Endothelial cell of umbilical vein (primary cell): ENCODE data around the gene STAT4. TPM values are rescaled to one million over a fixed set of nuclear protein-coding genes. Genes with fewer than 3 reads are reported as not detected.

Experiments used
- BruUV-seq: library from RNA; stranded (reverse); fragments of 400-500 nt; replicated peaks from 2 replicates; lab custom pipeline; 2021; lab: Mats Ljungman, UMichigan
- CTCF ChIA-PET: fragments of 300-600, 350-600 bp; sonication (Branson Sonifier 250); formaldehyde crosslinking; loops from one replicate; lab custom pipeline; 2021; ENCODE audit warnings: antibody characterized with exemption, inconsistent platforms; lab: Charles Lee
- POLR2A ChIA-PET: fragments of 300-600, 350-600 bp; sonication (Branson Sonifier 250); formaldehyde crosslinking; loops from one replicate; lab custom pipeline; 2021; ENCODE audit warnings: antibody characterized with exemption, inconsistent platforms; lab: Charles Lee
- DNase-seq: peaks from one replicate; pipeline ENCODE4 v3.0.0-alpha.2; 2011; ENCODE audit warnings: low read depth, low spot score
- FAIRE-seq: peaks from 2 replicates; lab custom pipeline; 2011; peaks lifted over from hg19 to GRCh38; lab: Jason Lieb, UNC
- H2AFZ ChIP-seq: 2 replicates; pipeline ENCODE4 v1.6.0; 2012; ENCODE audit warnings: low read depth, low read length, control low read depth, inconsistent platforms
- H3K27ac ChIP-seq: 2 replicates; pipeline ENCODE4 v1.5.1; 2011; ENCODE audit warnings: low read depth, mild to moderate bottlenecking, control low read depth, low read length, moderate library complexity; ENCODE audit not compliant: insufficient read depth
- H3K27me3 ChIP-seq, 2 experiments: 2 replicates each; pipeline versions ENCODE4 v1.6.0 to v1.6.1; 2011; ENCODE audit warnings: low read length in 2 of 2, mixed read lengths in 1 of 2; ENCODE audit not compliant: control insufficient read depth in 2 of 2, insufficient read depth in 2 of 2
- H3K36me3 ChIP-seq, 2 experiments: 2 replicates in 1 of 2; 3 replicates in 1 of 2; pipeline ENCODE4 v1.5.1; 2011; ENCODE audit warnings: low read length in 2 of 2, mild to moderate bottlenecking in 1 of 2, moderate library complexity in 1 of 2; ENCODE audit not compliant: control insufficient read depth in 2 of 2, insufficient read depth in 2 of 2; ENCODE audit errors: extremely low read depth in 1 of 2
- H3K4me1 ChIP-seq: 3 replicates; pipeline ENCODE4 v1.5.1; 2011; ENCODE audit warnings: mild to moderate bottlenecking, low read length; ENCODE audit not compliant: control insufficient read depth, insufficient read depth; ENCODE audit errors: extremely low read depth
- H3K4me2 ChIP-seq: 2 replicates; pipeline ENCODE4 v1.6.1; 2011; ENCODE audit warnings: low read length, control low read depth, mixed read lengths; ENCODE audit not compliant: insufficient read depth
- H3K4me3 ChIP-seq, 3 experiments: fragments of 200-600 bp in 1 of 3; sonication (generic), shearing (Covaris generic) in 1 of 3; replicated peaks in 1 of 3; 2 replicates each; pipeline ENCODE4 v1.5.1; 2011 to 2016; ENCODE audit warnings: control low read depth in 3 of 3, low read length in 3 of 3, mild to moderate bottlenecking in 2 of 3, inconsistent platforms in 1 of 3, low read depth in 1 of 3, moderate library complexity in 1 of 3; ENCODE audit not compliant: insufficient read depth in 1 of 3
- H3K79me2 ChIP-seq: 2 replicates; pipeline ENCODE4 v1.6.0; 2012; ENCODE audit warnings: low read length, inconsistent platforms; ENCODE audit not compliant: control insufficient read depth, insufficient read depth
- H3K9ac ChIP-seq: replicated peaks from 2 replicates; pipeline ENCODE3; 2011; ENCODE audit warnings: low read length, control low read depth; ENCODE audit not compliant: insufficient read depth; ENCODE audit errors: extremely low read depth
- H3K9me1 ChIP-seq: replicated peaks from 3 replicates; pipeline ENCODE4 v1.6.0; 2011; ENCODE audit warnings: mild to moderate bottlenecking, low read length; ENCODE audit not compliant: control insufficient read depth, insufficient read depth; ENCODE audit errors: extremely low read depth
- H3K9me3 ChIP-seq: replicated peaks from 2 replicates; pipeline ENCODE4 v1.5.1; 2012; ENCODE audit warnings: low read length, inconsistent platforms; ENCODE audit not compliant: control insufficient read depth, insufficient read depth
- H4K20me1 ChIP-seq: replicated peaks from 2 replicates; pipeline ENCODE3; 2011; ENCODE audit warnings: mild to moderate bottlenecking, low read length; ENCODE audit not compliant: control insufficient read depth, insufficient read depth; ENCODE audit errors: extremely low read depth
- CTCF ChIP-seq, 2 donors: IDR thresholded peaks; 1 replicate in 1 of 2; 2 replicates in 1 of 2; pipeline ENCODE4 v1.5.1; 2011; ENCODE audit warnings: low read length in 2 of 2, mild to moderate bottlenecking in 2 of 2, moderate library complexity in 2 of 2, control low read depth in 1 of 2, inconsistent platforms in 1 of 2, low read depth in 1 of 2; ENCODE audit not compliant: insufficient read depth in 1 of 2; ENCODE audit errors: extremely low read depth in 1 of 2
- EZH2 ChIP-seq: IDR thresholded peaks from 2 replicates; pipeline ENCODE4 v1.6.1; 2012; ENCODE audit warnings: borderline replicate concordance, low read depth, mild to moderate bottlenecking, moderate library complexity, low read length, inconsistent platforms; ENCODE audit not compliant: severe bottlenecking
- FOS ChIP-seq: IDR thresholded peaks from 2 replicates; pipeline ENCODE4 v1.6.1; 2011; ENCODE audit warnings: mild to moderate bottlenecking, low read length, moderate library complexity, borderline replicate concordance; ENCODE audit not compliant: insufficient read depth
- GATA2 ChIP-seq: IDR thresholded peaks from 2 replicates; pipeline ENCODE4 v1.7.0; 2011; ENCODE audit warnings: low read depth, mild to moderate bottlenecking, moderate library complexity, mixed read lengths, low read length; ENCODE audit not compliant: insufficient read length, insufficient read depth
- JUN ChIP-seq: IDR thresholded peaks from 2 replicates; pipeline ENCODE4 v1.6.1; 2011; ENCODE audit warnings: borderline replicate concordance, low read depth; ENCODE audit not compliant: insufficient read length, insufficient read depth
- MAX ChIP-seq: IDR thresholded peaks from 2 replicates; pipeline ENCODE4 v1.6.1; 2011; ENCODE audit not compliant: insufficient read depth, insufficient read length
- MYC ChIP-seq: IDR thresholded peaks from one replicate; pipeline ENCODE4 v1.6.1; 2011; ENCODE audit warnings: mild to moderate bottlenecking, low read depth, low read length
- POLR2A ChIP-seq: IDR thresholded peaks from 2 replicates; pipeline ENCODE4 v1.6.1; 2012; ENCODE audit warnings: low read depth, mild to moderate bottlenecking, control low read depth, low read length
- POLR2AphosphoS5 ChIP-seq: IDR thresholded peaks from 2 replicates; pipeline ENCODE4 v1.6.1; 2012; ENCODE audit warnings: low read depth, mild to moderate bottlenecking, control low read depth, low read length, moderate library complexity; ENCODE audit not compliant: insufficient read depth
- dilution Hi-C: fragments of 300-500 bp; cut with MboI; formaldehyde crosslinking; loops from one replicate; pipeline ENCODE4 v1.15.0; 2019; ENCODE audit warnings: low sequenced_read_pairs; ENCODE audit not compliant: extremely low pct_ligation_motif_present
- intact Hi-C: fragments of 100-400 bp; cut with micrococcal nuclease; formaldehyde crosslinking; loops from one replicate; pipeline ENCODE4 v1.10.0; 2022
- polyA plus RNA-seq, 4 experiments: library from polyadenylated mRNA; depleted of rRNA in 3 of 4; stranded (reverse) in 3 of 4; unstranded in 1 of 4; fragments of >200 nt; gene quantifications; 2 replicates each; pipeline versions ENCODE4 v1.2.1 to v1.2.3, GENCODE V29; 2011 to 2012; ENCODE audit warnings: missing spikeins in 1 of 4
- total RNA-seq: library from RNA; stranded (reverse); gene quantifications from 2 replicates; pipeline ENCODE4 v1.2.3, GENCODE V29; 2021

Gene STAT4
- total and polyA plus RNA-seq, 2 donors (not counting 3 experiments of a cell fraction or from before 2014, with no cell fraction given) = 0.46 to 1.2 TPM

GRCh38 chr2:191078165-191078867, 72.5 kb downstream of the STAT4 start:
- Histone ChIP-seq H3K4me3 (no peak overlapping the region), H3K36me3 (no peaks in the 10 kb centered on the region), H3K27me3 (no peaks in the 10 kb centered on the region), H3K4me1 (no peaks in the 10 kb centered on the region), H3K4me2 (no peak overlapping the region), H3K9ac (no peak overlapping the region), H2AFZ (no peak overlapping the region), H3K27ac (no peak overlapping the region), H3K9me1 (no peaks in the 10 kb centered on the region), H3K9me3 (no peaks in the 10 kb centered on the region), H4K20me1 (no peaks in the 10 kb centered on the region), H3K79me2 (no peaks in the 10 kb centered on the region)
- POLR2A ChIA-PET = no interaction called here
- BruUV-seq = no TSS peak
- CTCF ChIA-PET = interaction anchor here (0.9 to 1.8 kb wide), 2 partner anchors 26 to 72 kb away, joined by 3 to 7 read pairs; no protein-coding TSS in a partner anchor
- TF ChIP-seq GATA2 (no peak), EZH2 (no peak), FOS (no peak), CTCF (IDR thresholded peaks at IDR 0.05; ENCODE audit: extremely low read depth in 1 of 2, insufficient read depth in 1 of 2, low read depth in 1 of 2, low read length in 2 of 2) (no peak), MAX (no peak), POLR2A (no peak), POLR2AphosphoS5 (no peak), MYC (no peak), JUN (no peak)
- FAIRE-seq = no peak
- intact Hi-C loops (no loop called here), dilution Hi-C loops (no loop called here)
- no peak for DNase-seq
